Adrenal gland (tissue), 5 donors: Measurements from ENCODE around the gene RHOBTB3.

Experiments
- CTCF ChIP-seq, 6 experiments: fragments of 450-650 bp in 4 of 6; fragments of 200-600 bp in 2 of 6; sonication (generic) in 1 of 6; IDR thresholded peaks; 1 replicate in 5 of 6; 2 replicates in 1 of 6; pipeline versions ENCODE4 v1.5.1 to v1.8.0; 2016 to 2021; ENCODE audit warnings: antibody characterized with exemption in 6 of 6, mild to moderate bottlenecking in 2 of 6, moderate library complexity in 1 of 6
- POLR2A ChIP-seq, 2 donors: fragments of 450-650 bp; IDR thresholded peaks; one replicate each; pipeline ENCODE4 v1.6.1; 2017; ENCODE audit warnings: antibody characterized with exemption in 2 of 2, mild to moderate bottlenecking in 2 of 2, moderate library complexity in 1 of 2
- donor health status: DM: no; HTN: no; CAD: no.

- TF ChIP-seq CTCF (IDR thresholded peaks at IDR 0.05) (no peak), POLR2A (IDR thresholded peaks at IDR 0.05) (no peak)
Measured at GRCh38 chr5:95836544-95836943, 105.4 kb downstream of the RHOBTB3 start.
